Measurements from ENCODE around the gene CD99L2. TPM values are rescaled to one million over a fixed set of nuclear protein-coding genes. Genes with fewer than 3 reads are reported as not detected.

The CD99L2 gene
- total and polyA plus RNA-seq, 10 of the 15 experiments (the other 5 are each of a cell fraction or from before 2014, with no cell fraction given) = 1.1 to 22.9 (median 13.0) TPM

- 71% methylated on average over 3 of the region's 3 CpGs for WGBS (ENCODE audit: insufficient coverage, insufficient replicate concordance, low lambda C conversion rate, missing lambda C conversion rate)
- H2AFZ ChIP-seq (ENCODE audit: control insufficient read depth, low read depth, low read length) = no peak overlapping the region
- H3K4me1 ChIP-seq (ENCODE audit: control insufficient read depth, insufficient read depth, low read length) = no peaks in the 10 kb centered on the region
- no peak for TF ChIP-seq MYC (IDR thresholded peaks at IDR 0.05; ENCODE audit: insufficient read depth, insufficient read length, insufficient replicate concordance, low read length, severe bottlenecking)
- no peak for TF ChIP-seq NR2C1 (IDR thresholded peaks at IDR 0.05)
- TF ChIP-seq POLR2AphosphoS5 (IDR thresholded peaks at IDR 0.05; ENCODE audit: low read length) = no peak
- TF ChIP-seq ZNF274 (IDR thresholded peaks at IDR 0.05; ENCODE audit: insufficient read depth, insufficient read length) = no peak
- no peak for TF ChIP-seq ATF3 (IDR thresholded peaks at IDR 0.05; ENCODE audit: borderline replicate concordance, extremely low read depth, low read depth, low read length)
- no peak for TF ChIP-seq RFX5 (IDR thresholded peaks at IDR 0.05; ENCODE audit: low read depth, low read length)
- TF ChIP-seq, protein P1, sequence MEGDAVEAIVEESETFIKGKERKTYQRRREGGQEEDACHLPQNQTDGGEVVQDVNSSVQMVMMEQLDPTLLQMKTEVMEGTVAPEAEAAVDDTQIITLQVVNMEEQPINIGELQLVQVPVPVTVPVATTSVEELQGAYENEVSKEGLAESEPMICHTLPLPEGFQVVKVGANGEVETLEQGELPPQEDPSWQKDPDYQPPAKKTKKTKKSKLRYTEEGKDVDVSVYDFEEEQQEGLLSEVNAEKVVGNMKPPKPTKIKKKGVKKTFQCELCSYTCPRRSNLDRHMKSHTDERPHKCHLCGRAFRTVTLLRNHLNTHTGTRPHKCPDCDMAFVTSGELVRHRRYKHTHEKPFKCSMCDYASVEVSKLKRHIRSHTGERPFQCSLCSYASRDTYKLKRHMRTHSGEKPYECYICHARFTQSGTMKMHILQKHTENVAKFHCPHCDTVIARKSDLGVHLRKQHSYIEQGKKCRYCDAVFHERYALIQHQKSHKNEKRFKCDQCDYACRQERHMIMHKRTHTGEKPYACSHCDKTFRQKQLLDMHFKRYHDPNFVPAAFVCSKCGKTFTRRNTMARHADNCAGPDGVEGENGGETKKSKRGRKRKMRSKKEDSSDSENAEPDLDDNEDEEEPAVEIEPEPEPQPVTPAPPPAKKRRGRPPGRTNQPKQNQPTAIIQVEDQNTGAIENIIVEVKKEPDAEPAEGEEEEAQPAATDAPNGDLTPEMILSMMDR (IDR thresholded peaks at IDR 0.05 in 2 of 3, conservative IDR thresholded peaks at IDR 0.05 in 1 of 3; ENCODE audit: control insufficient read depth in 2 of 3, extremely low read depth in 1 of 3, insufficient read depth in 1 of 3, low read depth in 3 of 3, low read length in 3 of 3) = no peak
- no peak for TF ChIP-seq EZH2 (IDR thresholded peaks at IDR 0.05; ENCODE audit: borderline replicate concordance, control insufficient read depth, low read depth, low read length)
- no peak for TF ChIP-seq ZZZ3 (IDR thresholded peaks at IDR 0.05; ENCODE audit: control insufficient read depth, insufficient read length, low read depth)
- TF ChIP-seq NKRF (conservative IDR thresholded peaks at IDR 0.05) = no peak
- no TSS peak for BruUV-seq (replicated peaks)
- H3K27ac ChIP-seq (ENCODE audit: control insufficient read depth, insufficient read depth) = no peak overlapping the region
- H3K79me2 ChIP-seq (ENCODE audit: control insufficient read depth, insufficient read depth, low read length) = no peaks in the 10 kb centered on the region
- H3K4me3 ChIP-seq = no peak overlapping the region
- H4K20me1 ChIP-seq (ENCODE audit: control insufficient read depth, insufficient read depth) = no peaks in the 10 kb centered on the region
- POLR2A ChIA-PET = no interaction called here
- H3K9ac ChIP-seq (ENCODE audit: control insufficient read depth, insufficient read depth, low read length) = no peak overlapping the region
- SMC1A ChIA-PET (ENCODE audit: uncharacterized antibody, unreplicated experiment) = no interaction called here
- ATAC-seq (no peak), FAIRE-seq (no peak), DNase-seq (ENCODE audit: low read depth, low spot score) (no peak)
- H3K9me3 ChIP-seq (replicated peaks; ENCODE audit: control insufficient read depth, insufficient read depth, low read length) = no peaks in the 10 kb centered on the region
- no peaks in the 10 kb centered on the region for H3K27me3 ChIP-seq (replicated peaks in 1 of 2; ENCODE audit: control insufficient read depth in 2 of 2, insufficient read depth in 2 of 2, low read length in 1 of 2)
- H3K4me2 ChIP-seq (ENCODE audit: control insufficient read depth, insufficient read depth) = no peak overlapping the region
- peaks cover 0 to 2% of the 10 kb centered on the region in 2 experiments; a peak in 2 of 4 replicates for H3K36me3 ChIP-seq (ENCODE audit: control insufficient read depth in 2 of 2, insufficient read depth in 2 of 2, low read length in 1 of 2)
- intact Hi-C loops (cut with micrococcal nuclease; ENCODE audit: unreplicated experiment) = no loop called here
- in situ Hi-C loops (cut with MboI) = loop anchor here (25.0 kb wide), 1 partner anchor 935 kb away; the partner anchor contains the start of gene PRRG3
- CTCF ChIA-PET = no interaction called here
- RAD21 ChIA-PET (ENCODE audit: unreplicated experiment) = no interaction called here
These were observed 146.3 kb downstream of the CD99L2 start for GRCh38 chrX:150752124-150752523.

Data from GM12878 (cell line).